Smooth muscle cell (in vitro differentiated cells): ENCODE results near the gene CTSO. TPM values are rescaled to one million over a fixed set of nuclear protein-coding genes. Genes with fewer than 3 reads are reported as not detected.
A peak's percentile ranks its signal among the peaks of the same experiment; 100 is the strongest.

Experiments
- DNase-seq: peaks from one replicate; lab custom pipeline; 2025; ENCODE audit not compliant: unreplicated experiment; lab: John Stamatoyannopoulos, UW
- H2AFZ ChIP-seq: fragments of 200-600 bp; sonication (generic); 2 replicates; pipeline ENCODE4 v1.6.0; 2016; ENCODE audit warnings: antibody characterized with exemption, low read depth, mild to moderate bottlenecking
- H3F3A ChIP-seq: fragments of 200-600 bp; sonication (generic); 2 replicates; pipeline ENCODE4 v1.6.0; 2017; ENCODE audit warnings: antibody characterized with exemption, low read depth
- H3K27ac ChIP-seq: fragments of 200-600 bp; sonication (generic); 2 replicates; pipeline ENCODE4 v1.5.1; 2016; ENCODE audit warnings: low read depth, mild to moderate bottlenecking
- H3K27me3 ChIP-seq: fragments of 200-600 bp; sonication (generic); 2 replicates; pipeline ENCODE4 v1.6.1; 2016; ENCODE audit warnings: low read depth, mild to moderate bottlenecking
- H3K36me3 ChIP-seq: fragments of 200-600 bp; sonication (generic); 2 replicates; pipeline ENCODE4 v1.5.1; 2016; ENCODE audit warnings: low read depth
- H3K4me1 ChIP-seq: fragments of 200-600 bp; sonication (generic); 2 replicates; pipeline ENCODE4 v1.5.1; 2016; ENCODE audit warnings: low read depth
- H3K4me2 ChIP-seq: fragments of 200-600 bp; sonication (generic); 2 replicates; pipeline ENCODE4 v1.6.0; 2016; ENCODE audit warnings: mild to moderate bottlenecking
- H3K4me3 ChIP-seq: fragments of 200-600 bp; sonication (generic); 2 replicates; pipeline ENCODE4 v1.5.1; 2016; ENCODE audit warnings: mild to moderate bottlenecking
- H3K79me2 ChIP-seq: fragments of 200-600 bp; sonication (generic); 2 replicates; pipeline ENCODE4 v1.6.0; 2016; ENCODE audit warnings: low read depth, mild to moderate bottlenecking
- H3K9ac ChIP-seq: fragments of 200-600 bp; sonication (generic); 2 replicates; pipeline ENCODE4 v1.6.0; 2016; ENCODE audit warnings: low read depth
- H3K9me3 ChIP-seq: fragments of 200-600 bp; sonication (generic); replicated peaks from 2 replicates; pipeline ENCODE4 v1.5.1; 2016; ENCODE audit warnings: low read depth
- H4K20me1 ChIP-seq: fragments of 200-600 bp; sonication (generic); 2 replicates; pipeline ENCODE4 v1.6.0; 2016; ENCODE audit warnings: low read depth
- WGBS: methylation state at CpG from one replicate; pipeline ENCODE4 v1.1.7; 2016; ENCODE audit warnings: low lambda C conversion rate; 5-methylcytosine and 5-hydroxymethylcytosine counted together
- polyA plus RNA-seq: library from polyadenylated mRNA; unstranded; fragments of >200 nt; fragmentation: Nextera tagmentation; extraction: Ambion mirVana; gene quantifications from 2 replicates; pipeline ENCODE4 v1.2.1, GENCODE V29; 2016
- total RNA-seq: library from RNA; depleted of rRNA; stranded (reverse); fragments of >200 nt; gene quantifications from 2 replicates; pipeline ENCODE4 v1.2.3, GENCODE V29; 2014
- TF ChIP-seq, protein P1 (sequence below): fragments of 200-600 bp; sonication (generic); IDR thresholded peaks from 2 replicates; pipeline ENCODE4 v1.5.1; 2017; ENCODE audit warnings: borderline replicate concordance, mild to moderate bottlenecking, antibody characterized with exemption; ENCODE audit not compliant: insufficient read depth, poor library complexity, severe bottlenecking

Gene CTSO
- total and polyA plus RNA-seq, 2 experiments from 2014 or later, result 15.4 to 19.2 TPM

GRCh38 chr4:155904331-155904730 lies 49.3 kb downstream of the CTSO start:
- H3K4me2 ChIP-seq, result peak overlapping the region; percentile 79
- H3K27ac ChIP-seq, result peak overlapping the region; percentile 94
- peaks cover 17% of the 10 kb centered on the region for H3K4me1 ChIP-seq
- peak overlapping the region; percentile 50 for H3K4me3 ChIP-seq
- no peaks in the 10 kb centered on the region for H3K9me3 ChIP-seq
- 24% methylated on average over 3 of the region's 3 CpGs for WGBS
- peak overlapping the region; percentile 1 for H2AFZ ChIP-seq
- TF ChIP-seq, protein P1, sequence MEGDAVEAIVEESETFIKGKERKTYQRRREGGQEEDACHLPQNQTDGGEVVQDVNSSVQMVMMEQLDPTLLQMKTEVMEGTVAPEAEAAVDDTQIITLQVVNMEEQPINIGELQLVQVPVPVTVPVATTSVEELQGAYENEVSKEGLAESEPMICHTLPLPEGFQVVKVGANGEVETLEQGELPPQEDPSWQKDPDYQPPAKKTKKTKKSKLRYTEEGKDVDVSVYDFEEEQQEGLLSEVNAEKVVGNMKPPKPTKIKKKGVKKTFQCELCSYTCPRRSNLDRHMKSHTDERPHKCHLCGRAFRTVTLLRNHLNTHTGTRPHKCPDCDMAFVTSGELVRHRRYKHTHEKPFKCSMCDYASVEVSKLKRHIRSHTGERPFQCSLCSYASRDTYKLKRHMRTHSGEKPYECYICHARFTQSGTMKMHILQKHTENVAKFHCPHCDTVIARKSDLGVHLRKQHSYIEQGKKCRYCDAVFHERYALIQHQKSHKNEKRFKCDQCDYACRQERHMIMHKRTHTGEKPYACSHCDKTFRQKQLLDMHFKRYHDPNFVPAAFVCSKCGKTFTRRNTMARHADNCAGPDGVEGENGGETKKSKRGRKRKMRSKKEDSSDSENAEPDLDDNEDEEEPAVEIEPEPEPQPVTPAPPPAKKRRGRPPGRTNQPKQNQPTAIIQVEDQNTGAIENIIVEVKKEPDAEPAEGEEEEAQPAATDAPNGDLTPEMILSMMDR, result no peak
- peaks cover 30% of the 10 kb centered on the region for H3K79me2 ChIP-seq
- H4K20me1 ChIP-seq, result no peaks in the 10 kb centered on the region
- peaks cover 24% of the 10 kb centered on the region for H3F3A ChIP-seq
- no peaks in the 10 kb centered on the region for H3K36me3 ChIP-seq
- H3K27me3 ChIP-seq, result no peaks in the 10 kb centered on the region
- DNase-seq, result no peak
- H3K9ac ChIP-seq, result peak overlapping the region; percentile 44

- no peaks in the 10 kb centered on the region for H4K20me1 ChIP-seq
- DNase-seq, result no peak
- peaks cover 29% of the 10 kb centered on the region for H3F3A ChIP-seq
- peak within 1 kb of the TSS; percentile 50 for H3K4me3 ChIP-seq
- peaks cover 17% of the 10 kb centered on the region for H3K4me1 ChIP-seq
- peaks cover 27% of the 10 kb centered on the region for H3K79me2 ChIP-seq
- 57% methylated on average over 1 of the region's 1 CpG for WGBS
- peak within 1 kb of the TSS; percentile 79 for H3K4me2 ChIP-seq
- peak within 1 kb of the TSS; percentile 44 for H3K9ac ChIP-seq
- peak within 1 kb of the TSS; percentile 94 for H3K27ac ChIP-seq
- peak within 1 kb of the TSS; percentile 1 for H2AFZ ChIP-seq
- H3K27me3 ChIP-seq, result no peaks in the 10 kb centered on the region
- TF ChIP-seq, protein P1, result no peak
- H3K9me3 ChIP-seq, result no peaks in the 10 kb centered on the region
- H3K36me3 ChIP-seq, result no peaks in the 10 kb centered on the region
Observed at GRCh38 chr4:155903453-155903852, 50.2 kb downstream of the CTSO start, which contains the start of gene TDO2. Gene TDO2 (plus strand): TSS chr4:155903696. CDS start chr4:155903759, 63 bp downstream.

GRCh38 chr4:155901013-155901412 lies 52.7 kb downstream of the CTSO start:
- WGBS, result 65% methylated on average over 2 of the region's 2 CpGs
- H3K9me3 ChIP-seq, result no peaks in the 10 kb centered on the region
- no peaks in the 10 kb centered on the region for H3K36me3 ChIP-seq
- peak overlapping the region; percentile 71 for H3K4me2 ChIP-seq
- no peak overlapping the region for H3K4me3 ChIP-seq
- peaks cover 11% of the 10 kb centered on the region for H3K4me1 ChIP-seq
- H3K79me2 ChIP-seq, result peaks cover 24% of the 10 kb centered on the region
- peaks cover 29% of the 10 kb centered on the region for H3F3A ChIP-seq
- H2AFZ ChIP-seq, result peak overlapping the region; percentile 39
- H3K27ac ChIP-seq, result peak overlapping the region; percentile 86
- DNase-seq, result no peak
- TF ChIP-seq, protein P1, result no peak
- no peaks in the 10 kb centered on the region for H3K27me3 ChIP-seq
- H3K9ac ChIP-seq, result peak overlapping the region; percentile 14
- no peaks in the 10 kb centered on the region for H4K20me1 ChIP-seq

GRCh38 chr4:155900381-155900780 lies 53.3 kb downstream of the CTSO start:
- no peak for DNase-seq
- no peaks in the 10 kb centered on the region for H3K9me3 ChIP-seq
- H3K4me1 ChIP-seq, result peaks cover 11% of the 10 kb centered on the region
- no peak overlapping the region for H3K4me3 ChIP-seq
- 6% methylated on average over 1 of the region's 1 CpG for WGBS
- no peaks in the 10 kb centered on the region for H4K20me1 ChIP-seq
- H3K79me2 ChIP-seq, result peaks cover 18% of the 10 kb centered on the region
- peak overlapping the region; percentile 86 for H3K27ac ChIP-seq
- peak overlapping the region; percentile 39 for H2AFZ ChIP-seq
- H3K4me2 ChIP-seq, result peak overlapping the region; percentile 71
- no peak overlapping the region for H3K9ac ChIP-seq
- H3F3A ChIP-seq, result peaks cover 29% of the 10 kb centered on the region
- H3K36me3 ChIP-seq, result no peaks in the 10 kb centered on the region
- no peaks in the 10 kb centered on the region for H3K27me3 ChIP-seq
- TF ChIP-seq, protein P1, result no peak
